Measurements from ENCODE around the gene CLVS2. TPM values are rescaled to one million over a fixed set of nuclear protein-coding genes. Genes with fewer than 3 reads are reported as not detected.

Gene CLVS2
- polyA plus RNA-seq, 2 of the 4 experiments (the other 2 are of a cell fraction): 0.01 to 0.04 TPM

Other genes starting within 250 kb of the CLVS2 start
- not detected in 2 replicates for gene FABP7, start 216.5 kb upstream of the CLVS2 start, polyA plus RNA-seq (2011; rRNA removed)
- gene FABP7, start 216.5 kb upstream of the CLVS2 start, polyA plus RNA-seq (2017; fragmentation: RNase III; extraction: RNeasy Plus Mini Kit Qiagen cat#74134 plus additional on column Dnase treatment): not detected in 3 replicates
- 3.3 and 3.6 TPM in 2 replicates for gene SMPDL3A, start 207.0 kb upstream of the CLVS2 start, polyA plus RNA-seq (2011; rRNA removed)
- gene SMPDL3A, start 207.0 kb upstream of the CLVS2 start, polyA plus RNA-seq (2017; fragmentation: RNase III; extraction: RNeasy Plus Mini Kit Qiagen cat#74134 plus additional on column Dnase treatment): 1.6 to 2.7 TPM (median 2.0 TPM) in 3 replicates

Measured in A549 (cell line).